SK-N-SH (cell line): Measurements from ENCODE around the gene MAD1L1.

Experiments
- JUND ChIP-seq: IDR thresholded peaks from 2 replicates; pipeline ENCODE4 v1.4.0; 2012
- SMC3 ChIP-seq: IDR thresholded peaks from 2 replicates; pipeline ENCODE4 v1.6.1; 2012; ENCODE audit warnings: low read depth, low read length, improper control_type of control experiment

GRCh38 chr7:2108501-2109250, 124.1 kb downstream of the MAD1L1 start:
- TF ChIP-seq JUND (no peak), SMC3 (no peak)
